Subcutaneous adipose tissue (tissue), 4 donors: ENCODE measurements around the gene ANKRD13A. TPM values are rescaled to one million over a fixed set of nuclear protein-coding genes. Genes with fewer than 3 reads are reported as not detected.

Experiments
- CTCF ChIP-seq: fragments of 450-650 bp; IDR thresholded peaks from one replicate; pipeline ENCODE4 v1.5.1; 2016; ENCODE audit warnings: low read depth, mild to moderate bottlenecking, control low read depth, antibody characterized with exemption, moderate library complexity
- total RNA-seq, 4 donors: library from RNA; depleted of rRNA; stranded (reverse); fragments of >200 nt; gene quantifications; one replicate each; pipeline ENCODE4 v1.1.0, GENCODE V29; 2016

ANKRD13A gene
- total RNA-seq, 4 donors from 2014 or later: 30.3 to 79.6 (median 44.3) TPM

GRCh38 chr12:109958374-109958773 is 40.9 kb upstream of the ANKRD13A start:
- no peak for TF ChIP-seq CTCF

- no peak for TF ChIP-seq CTCF
Measured at GRCh38 chr12:109959411-109960093, 39.7 kb upstream of the ANKRD13A start.

- no peak for TF ChIP-seq CTCF
Measured at GRCh38 chr12:109961201-109961600, 38.0 kb upstream of the ANKRD13A start.

- no peak for TF ChIP-seq CTCF
Measured at GRCh38 chr12:109961612-109962011, 37.6 kb upstream of the ANKRD13A start.

- no peak for TF ChIP-seq CTCF
Measured at GRCh38 chr12:109962398-109962797, 36.8 kb upstream of the ANKRD13A start.

GRCh38 chr12:109963330-109963729 is 35.9 kb upstream of the ANKRD13A start:
- TF ChIP-seq CTCF: no peak

GRCh38 chr12:109963743-109964429 is 35.3 kb upstream of the ANKRD13A start:
- no peak for TF ChIP-seq CTCF
